HEK293 (cell line): Measurements from ENCODE around the gene GTF2H4.

Experiments
- KLF1 ChIP-seq: fragments of 450-650 bp; formaldehyde crosslinking; IDR thresholded peaks from 2 replicates; pipeline ENCODE4 v1.5.1; 2016; ENCODE audit warnings: missing biosample characterization, missing genetic modification characterization
- YY1 ChIP-seq: fragments of 450-650 bp; formaldehyde crosslinking; IDR thresholded peaks from 2 replicates; pipeline ENCODE4 v1.5.1; 2018; ENCODE audit warnings: missing biosample characterization, missing genetic modification characterization
- TF ChIP-seq, protein P1 (sequence below): fragments of 450-650 bp; formaldehyde crosslinking; IDR thresholded peaks from 2 replicates; pipeline ENCODE4 v1.5.1; 2016; ENCODE audit warnings: missing biosample characterization, missing genetic modification characterization, low read depth

DNA sequence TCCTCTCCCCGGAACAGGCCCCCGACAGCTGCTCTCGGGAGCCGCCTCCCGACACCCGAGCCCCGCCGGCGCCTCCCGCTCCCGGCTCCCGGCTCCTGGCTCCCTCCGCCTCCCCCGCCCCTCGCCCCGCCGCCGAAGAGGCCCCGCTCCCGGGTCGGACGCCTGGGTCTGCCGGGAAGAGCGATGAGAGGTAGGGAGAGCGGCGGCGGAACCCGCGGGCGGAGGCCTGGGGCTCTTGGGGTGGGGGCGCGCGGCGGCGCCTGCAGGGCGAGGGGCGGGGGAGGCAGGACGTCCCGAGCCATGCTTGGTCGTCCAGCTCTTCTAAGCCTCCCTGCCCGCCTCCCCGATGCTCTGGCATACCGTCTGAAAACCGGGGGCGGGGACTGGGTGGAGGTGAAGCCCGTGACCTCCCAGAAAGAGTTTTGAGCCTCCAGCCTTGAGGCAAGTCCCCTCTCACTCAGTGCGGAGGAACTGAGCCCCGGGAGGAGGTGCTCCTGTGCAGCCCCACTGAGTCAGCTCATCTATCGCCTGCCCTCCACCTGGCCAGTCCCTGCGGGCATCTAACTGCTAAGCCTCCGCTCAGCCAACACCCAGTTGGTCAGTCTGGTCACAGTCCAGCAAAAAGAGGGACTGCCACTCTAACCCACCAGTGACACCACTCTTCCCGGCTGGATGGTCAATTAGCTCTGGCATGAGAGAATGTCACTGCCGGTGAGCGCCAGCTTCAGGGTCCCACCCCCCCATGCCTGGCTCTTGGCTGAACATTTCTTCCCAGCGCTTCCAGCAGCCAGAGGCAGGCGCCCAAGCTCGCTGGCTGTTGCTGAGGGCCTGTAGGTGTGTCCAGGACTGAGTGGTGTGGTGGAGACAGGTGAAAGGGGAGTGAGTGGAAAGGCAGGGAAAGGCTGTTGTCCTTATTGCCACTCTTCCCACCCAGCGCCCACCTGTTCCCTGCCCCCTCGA is 23.2 kb upstream of the GTF2H4 start:
- TF ChIP-seq YY1 (tag by site-specific recombination) (no peak), KLF1 (tag by site-specific recombination) (no peak)
- TF ChIP-seq, protein P1, sequence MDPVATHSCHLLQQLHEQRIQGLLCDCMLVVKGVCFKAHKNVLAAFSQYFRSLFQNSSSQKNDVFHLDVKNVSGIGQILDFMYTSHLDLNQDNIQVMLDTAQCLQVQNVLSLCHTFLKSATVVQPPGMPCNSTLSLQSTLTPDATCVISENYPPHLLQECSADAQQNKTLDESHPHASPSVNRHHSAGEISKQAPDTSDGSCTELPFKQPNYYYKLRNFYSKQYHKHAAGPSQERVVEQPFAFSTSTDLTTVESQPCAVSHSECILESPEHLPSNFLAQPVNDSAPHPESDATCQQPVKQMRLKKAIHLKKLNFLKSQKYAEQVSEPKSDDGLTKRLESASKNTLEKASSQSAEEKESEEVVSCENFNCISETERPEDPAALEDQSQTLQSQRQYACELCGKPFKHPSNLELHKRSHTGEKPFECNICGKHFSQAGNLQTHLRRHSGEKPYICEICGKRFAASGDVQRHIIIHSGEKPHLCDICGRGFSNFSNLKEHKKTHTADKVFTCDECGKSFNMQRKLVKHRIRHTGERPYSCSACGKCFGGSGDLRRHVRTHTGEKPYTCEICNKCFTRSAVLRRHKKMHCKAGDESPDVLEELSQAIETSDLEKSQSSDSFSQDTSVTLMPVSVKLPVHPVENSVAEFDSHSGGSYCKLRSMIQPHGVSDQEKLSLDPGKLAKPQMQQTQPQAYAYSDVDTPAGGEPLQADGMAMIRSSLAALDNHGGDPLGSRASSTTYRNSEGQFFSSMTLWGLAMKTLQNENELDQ (tag by site-specific recombination), result no peak
